SK-N-MC (cell line): ENCODE results near the gene KCNJ18.

ENCODE experiments used
- EZH2 ChIP-seq: fragments of 200-600 bp; sonication (generic); IDR thresholded peaks from one replicate; pipeline ENCODE4 v1.6.1; 2017; ENCODE audit warnings: antibody characterized with exemption
- FOXP2 ChIP-seq: optimal IDR thresholded peaks from 2 replicates; pipeline ENCODE3; 2011; ENCODE audit warnings: mild to moderate bottlenecking, moderate library complexity; ENCODE audit not compliant: insufficient read depth; ENCODE audit errors: extremely low read length, control extremely low read depth
- POLR2AphosphoS5 ChIP-seq: IDR thresholded peaks from 2 replicates; pipeline ENCODE4 v1.6.1; 2012; ENCODE audit warnings: mild to moderate bottlenecking, low read depth, low read length, borderline replicate concordance

GRCh38 chr17:21686165-21687015, 5.9 kb upstream of the KCNJ18 start:
- no peak for TF ChIP-seq POLR2AphosphoS5
- TF ChIP-seq EZH2 = no peak
- no peak for TF ChIP-seq FOXP2
